Nephron (organoid): ENCODE data around the gene PTGES3.

Source experiments
- H3K27ac Mint-ChIP-seq, 3 experiments: 2 replicates each; pipeline ENCODE4 v1.8.0; 2020; ENCODE audit warnings: mixed read lengths in 3 of 3, mild to moderate bottlenecking in 2 of 3, moderate library complexity in 1 of 3
- H3K27me3 Mint-ChIP-seq: 2 replicates; pipeline ENCODE4 v1.8.0; 2021; ENCODE audit warnings: low read depth, mild to moderate bottlenecking, moderate library complexity, mixed read lengths
- H3K36me3 Mint-ChIP-seq: 2 replicates; pipeline ENCODE4 v1.8.0; 2020; ENCODE audit warnings: low read depth, mixed read lengths
- H3K4me1 Mint-ChIP-seq: 2 replicates; pipeline ENCODE4 v1.8.0; 2020; ENCODE audit warnings: mixed read lengths
- H3K4me3 Mint-ChIP-seq, 3 experiments: 2 replicates each; pipeline ENCODE4 v1.8.0; 2020; ENCODE audit warnings: mild to moderate bottlenecking in 3 of 3, mixed read lengths in 3 of 3, moderate library complexity in 2 of 3
- H3K9me3 Mint-ChIP-seq: 2 replicates; pipeline ENCODE4 v1.8.0; 2020; ENCODE audit warnings: mixed read lengths
- TF ChIP-seq, protein P1 (sequence below), 3 experiments: fragments of 200-600 bp; sonication (generic); IDR thresholded peaks; one replicate each; pipeline ENCODE4 v1.5.0; 2021; ENCODE audit warnings: antibody characterized with exemption in 3 of 3; ENCODE audit not compliant: unreplicated experiment in 3 of 3

PTGES3 gene

DNA sequence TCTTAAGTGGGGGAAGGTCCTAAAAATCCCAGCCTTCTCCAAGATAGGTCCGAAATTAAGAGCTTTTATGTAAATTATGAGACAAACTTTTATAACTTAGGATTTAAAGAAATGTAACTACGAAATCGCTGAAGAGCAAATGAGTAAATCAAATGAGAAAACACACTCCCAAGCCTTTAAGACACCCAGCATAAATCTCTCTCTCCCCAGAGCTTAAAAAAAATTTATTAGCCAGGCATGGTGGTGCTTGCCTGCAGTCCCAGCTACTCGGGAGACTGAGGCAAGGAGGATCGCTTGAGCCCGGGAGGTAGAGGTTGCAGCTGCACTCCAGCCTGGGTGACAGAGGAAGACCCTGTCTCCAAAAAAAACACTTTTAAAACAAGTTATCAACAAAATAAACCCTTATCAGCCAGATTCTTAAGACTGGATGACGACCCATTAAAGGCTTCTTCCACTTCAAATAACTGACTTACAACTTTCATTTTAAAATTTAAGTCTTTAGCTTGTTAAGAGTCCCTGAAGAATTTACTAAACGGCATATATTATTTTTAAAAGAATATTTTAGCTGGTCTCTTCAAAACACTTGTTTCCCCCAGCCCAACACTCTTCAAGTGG lies 3.2 kb downstream of the PTGES3 start:
- no peaks in the 10 kb centered on the region for H3K27me3 Mint-ChIP-seq
- H3K4me3 Mint-ChIP-seq: peak overlapping the region; percentile 85 to 99 (median 87)
- no peaks in the 10 kb centered on the region for H3K9me3 Mint-ChIP-seq
- H3K36me3 Mint-ChIP-seq: peaks cover 33% of the 10 kb centered on the region
- TF ChIP-seq, protein P1, sequence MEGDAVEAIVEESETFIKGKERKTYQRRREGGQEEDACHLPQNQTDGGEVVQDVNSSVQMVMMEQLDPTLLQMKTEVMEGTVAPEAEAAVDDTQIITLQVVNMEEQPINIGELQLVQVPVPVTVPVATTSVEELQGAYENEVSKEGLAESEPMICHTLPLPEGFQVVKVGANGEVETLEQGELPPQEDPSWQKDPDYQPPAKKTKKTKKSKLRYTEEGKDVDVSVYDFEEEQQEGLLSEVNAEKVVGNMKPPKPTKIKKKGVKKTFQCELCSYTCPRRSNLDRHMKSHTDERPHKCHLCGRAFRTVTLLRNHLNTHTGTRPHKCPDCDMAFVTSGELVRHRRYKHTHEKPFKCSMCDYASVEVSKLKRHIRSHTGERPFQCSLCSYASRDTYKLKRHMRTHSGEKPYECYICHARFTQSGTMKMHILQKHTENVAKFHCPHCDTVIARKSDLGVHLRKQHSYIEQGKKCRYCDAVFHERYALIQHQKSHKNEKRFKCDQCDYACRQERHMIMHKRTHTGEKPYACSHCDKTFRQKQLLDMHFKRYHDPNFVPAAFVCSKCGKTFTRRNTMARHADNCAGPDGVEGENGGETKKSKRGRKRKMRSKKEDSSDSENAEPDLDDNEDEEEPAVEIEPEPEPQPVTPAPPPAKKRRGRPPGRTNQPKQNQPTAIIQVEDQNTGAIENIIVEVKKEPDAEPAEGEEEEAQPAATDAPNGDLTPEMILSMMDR (IDR thresholded peaks at IDR 0.05; ENCODE audit: unreplicated experiment in 3 of 3): no peak
- peaks cover 33% of the 10 kb centered on the region for H3K4me1 Mint-ChIP-seq
- H3K27ac Mint-ChIP-seq: peak overlapping the region; percentile 95 to 96 (median 95)

DNA sequence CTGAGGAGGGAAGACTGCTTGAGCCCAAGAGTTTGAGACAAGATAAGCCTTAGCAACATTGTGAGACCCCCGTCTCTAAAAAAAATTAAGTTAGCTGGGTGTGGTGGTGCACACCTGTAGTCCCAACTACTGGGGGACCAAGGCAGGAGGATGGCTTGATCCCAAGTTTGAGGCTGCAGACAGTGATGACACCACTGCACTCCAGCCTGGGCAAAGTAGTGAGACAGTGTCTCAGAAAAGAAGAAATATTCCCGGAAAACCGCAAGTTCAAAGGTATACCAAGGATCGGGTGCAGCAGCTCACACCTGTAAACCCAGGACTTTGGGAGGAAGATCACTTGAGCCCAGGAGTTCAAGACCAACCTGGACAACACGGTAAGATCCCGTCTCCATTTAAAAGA lies 5.8 kb downstream of the PTGES3 start:
- no peaks in the 10 kb centered on the region for H3K9me3 Mint-ChIP-seq
- H3K36me3 Mint-ChIP-seq: peaks cover 45% of the 10 kb centered on the region
- H3K4me1 Mint-ChIP-seq: peaks cover 25% of the 10 kb centered on the region
- peak overlapping the region in 2 of 3 experiments; percentile 25 to 88 for H3K27ac Mint-ChIP-seq
- TF ChIP-seq, protein P1 (IDR thresholded peaks at IDR 0.05; ENCODE audit: unreplicated experiment in 3 of 3): no peak
- no peaks in the 10 kb centered on the region for H3K27me3 Mint-ChIP-seq
- peak overlapping the region in 2 of 3 experiments; percentile 44 to 49 for H3K4me3 Mint-ChIP-seq

DNA sequence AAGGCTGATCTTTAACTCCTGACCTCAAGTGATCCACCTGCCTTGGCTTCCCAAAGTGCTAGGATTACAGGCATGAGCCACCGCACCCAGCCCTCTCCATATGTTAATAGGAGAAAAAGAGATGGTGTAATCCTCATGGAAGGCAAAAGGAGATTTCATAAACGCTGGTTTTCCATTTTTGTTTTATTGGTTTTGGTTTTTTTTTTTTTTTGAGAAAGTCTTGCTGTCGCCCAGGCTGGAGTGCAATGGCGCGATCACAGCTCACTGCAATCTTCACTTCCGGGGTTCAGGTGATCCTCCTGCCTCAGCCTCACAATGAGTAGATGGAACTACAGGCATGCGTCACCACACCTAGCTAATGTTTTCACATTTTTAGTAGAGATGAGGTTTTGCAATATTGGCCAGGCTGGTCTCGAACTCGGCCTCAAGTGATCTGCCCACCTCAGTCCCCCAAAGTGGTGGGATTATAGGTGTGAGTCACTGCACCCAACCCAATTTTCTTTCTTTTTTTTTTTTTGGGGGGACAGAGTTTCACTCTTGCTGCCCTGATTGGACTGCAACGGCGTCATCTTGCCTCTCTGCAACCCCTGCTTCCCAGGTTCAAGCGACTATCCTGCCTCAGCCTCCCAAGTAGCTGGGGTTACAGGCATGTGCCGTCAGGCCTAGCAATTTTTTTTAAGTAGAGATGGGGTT lies 8.1 kb downstream of the PTGES3 start:
- H3K4me1 Mint-ChIP-seq: peaks cover 23% of the 10 kb centered on the region

DNA sequence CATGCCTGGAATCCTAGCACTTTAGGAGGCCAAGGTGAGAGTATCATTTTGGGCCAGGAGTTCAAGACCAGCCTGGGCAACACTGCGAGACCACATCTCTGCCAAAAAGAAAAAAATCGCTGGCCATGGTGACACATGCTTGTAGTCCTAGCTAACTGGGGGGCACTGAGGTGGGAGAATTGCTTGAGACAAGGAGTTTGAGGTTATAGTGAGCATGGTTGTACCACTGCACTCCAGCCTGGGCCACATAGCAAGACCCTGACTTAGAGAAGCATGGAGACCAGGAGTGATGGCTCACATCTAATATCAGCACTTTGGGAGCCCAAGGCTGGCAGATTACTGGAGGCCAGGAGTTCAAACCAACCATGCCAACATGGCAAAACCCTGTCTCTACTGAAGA lies 9.2 kb downstream of the PTGES3 start:
- Mint-ChIP-seq H3K27ac (peak overlapping the region in 1 of 3 experiments; percentile 49), H3K27me3 (no peaks in the 10 kb centered on the region), H3K36me3 (peaks cover 36% of the 10 kb centered on the region), H3K9me3 (no peaks in the 10 kb centered on the region), H3K4me1 (peaks cover 11% of the 10 kb centered on the region), H3K4me3 (no peak overlapping the region)
- TF ChIP-seq, protein P1 (IDR thresholded peaks at IDR 0.05; ENCODE audit: unreplicated experiment in 3 of 3): no peak

More for the DNA sequence above, 8.1 kb downstream of the PTGES3 start:
- TF ChIP-seq, protein P1 (IDR thresholded peaks at IDR 0.05; ENCODE audit: unreplicated experiment in 3 of 3): no peak
- Mint-ChIP-seq H3K4me3 (no peak overlapping the region), H3K9me3 (no peaks in the 10 kb centered on the region), H3K27me3 (no peaks in the 10 kb centered on the region), H3K27ac (no peak overlapping the region), H3K36me3 (peaks cover 44% of the 10 kb centered on the region)

DNA sequence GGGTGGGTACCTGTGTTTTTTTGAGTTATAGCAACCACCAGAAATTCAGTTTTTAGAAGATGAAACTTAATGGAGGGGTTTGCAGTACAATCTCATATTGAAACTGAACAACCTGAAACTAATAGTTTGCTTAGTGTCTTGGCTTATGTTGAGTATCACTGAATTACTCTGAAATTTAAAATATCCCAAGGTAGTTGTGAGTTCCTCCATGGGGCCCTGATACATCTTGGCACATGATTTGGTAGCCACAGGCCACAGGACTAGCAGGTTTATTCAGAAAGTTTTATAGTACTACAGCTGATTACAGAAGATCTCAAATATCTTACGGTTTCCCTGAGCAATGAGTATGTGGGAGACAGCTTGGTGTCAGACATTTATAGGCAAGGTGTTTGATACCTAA lies 10.4 kb downstream of the PTGES3 start:
- Mint-ChIP-seq H3K4me1 (peaks cover 14% of the 10 kb centered on the region), H3K4me3 (no peak overlapping the region), H3K36me3 (peaks cover 39% of the 10 kb centered on the region), H3K27ac (no peak overlapping the region), H3K27me3 (no peaks in the 10 kb centered on the region), H3K9me3 (no peaks in the 10 kb centered on the region)
- TF ChIP-seq, protein P1 (IDR thresholded peaks at IDR 0.05; ENCODE audit: unreplicated experiment in 3 of 3): no peak
